ENCODE measurements around the gene TSKS. TPM values are rescaled to one million over a fixed set of nuclear protein-coding genes. Genes with fewer than 3 reads are reported as not detected.

The TSKS gene
- total and polyA plus RNA-seq, 2 of the 13 experiments (the other 11 are each of a cell fraction or from before 2014, with no cell fraction given): 0.03 TPM; not detected in 1

- no peak for TF ChIP-seq ZUFSP (CRISPR knock-in tag; IDR thresholded peaks at IDR 0.05; ENCODE audit: borderline replicate concordance)
- peak; percentile 69; the same call in 1 of the 2 replicates for TF ChIP-seq PRDM10 (CRISPR knock-in tag; IDR thresholded peaks at IDR 0.05; ENCODE audit: low read depth)
- no peak for TF ChIP-seq ZNF781 (CRISPR knock-in tag; IDR thresholded peaks at IDR 0.05; ENCODE audit: borderline replicate concordance, not compliant biosample characterization)
- peak; percentile 76; the same call in 1 of the 2 replicates for TF ChIP-seq TBX2 (CRISPR knock-in tag; IDR thresholded peaks at IDR 0.05; ENCODE audit: borderline replicate concordance)
- TF ChIP-seq PAXIP1 (CRISPR knock-in tag; conservative IDR thresholded peaks at IDR 0.05): peak; percentile 85
- TF ChIP-seq KAT8 (CRISPR knock-in tag; IDR thresholded peaks at IDR 0.05): peak; percentile 85
- TF ChIP-seq KDM2A (CRISPR knock-in tag; IDR thresholded peaks at IDR 0.05; ENCODE audit: borderline replicate concordance, low read depth): no peak; the same call in none of the 2 replicates
- TF ChIP-seq BRD4 (CRISPR knock-in tag; IDR thresholded peaks at IDR 0.05): no peak
- peak; percentile 60 for TF ChIP-seq ZNF18 (CRISPR knock-in tag; IDR thresholded peaks at IDR 0.05; ENCODE audit: insufficient replicate concordance)
- no peak for TF ChIP-seq FOXP1 (IDR thresholded peaks at IDR 0.05)
- TF ChIP-seq FOXP1 (CRISPR knock-in tag; IDR thresholded peaks at IDR 0.05): no peak
- peak; percentile 71; the same call in 1 of the 2 replicates for TF ChIP-seq ZNF788 (CRISPR knock-in tag; IDR thresholded peaks at IDR 0.05; ENCODE audit: borderline replicate concordance)
- TF ChIP-seq ZNF784 (CRISPR knock-in tag; IDR thresholded peaks at IDR 0.05; ENCODE audit: borderline replicate concordance): 0 out of 2 replicates have a peak, but pooled peaks have one; percentile 59
- TF ChIP-seq IKZF5 (CRISPR knock-in tag; IDR thresholded peaks at IDR 0.05): peak; percentile 42; the same call in 1 of the 2 replicates
- TF ChIP-seq YY1 (IDR thresholded peaks at IDR 0.05; ENCODE audit: insufficient read depth, insufficient replicate concordance, low read depth, low read length): peak; percentile 83
- peak; percentile 90 for TF ChIP-seq ZNF292 (CRISPR knock-in tag; IDR thresholded peaks at IDR 0.05; ENCODE audit: borderline replicate concordance, low read depth)
Observed at GRCh38 chr19:49771674-49772139, 8.6 kb upstream of the TSKS start (continued).
